Germinal center (tissue), 1 donor: ENCODE results near the gene AZIN2.
"Not testable (repeated sequence)": the region's sequence is repeated elsewhere in the genome, so short reads cannot be mapped to it uniquely, and the experiment has no call there.

Experiments
- DNase-seq: peaks from one replicate; pipeline ENCODE4 v3.0.0; 2012; ENCODE audit warnings: mixed read lengths, low spot score

Gene AZIN2

GRCh38 chr1:33057095-33057494, 23.9 kb upstream of the AZIN2 start:
- DNase-seq, result no peak

- no peak for DNase-seq
These were observed 20.3 kb upstream of the AZIN2 start for GRCh38 chr1:33060579-33061083.

- DNase-seq, result no peak
These were observed 19.1 kb upstream of the AZIN2 start for GRCh38 chr1:33061834-33062233.

- not testable (repeated sequence) for DNase-seq
These were observed 16.7 kb upstream of the AZIN2 start for GRCh38 chr1:33064284-33064683.

GRCh38 chr1:33065301-33065700, 15.7 kb upstream of the AZIN2 start:
- DNase-seq, result no peak

- DNase-seq, result not testable (repeated sequence)
These were observed 14.5 kb upstream of the AZIN2 start for GRCh38 chr1:33066477-33066876.

- DNase-seq, result not testable (repeated sequence)
These were observed 12.8 kb upstream of the AZIN2 start for GRCh38 chr1:33068108-33068507.

GRCh38 chr1:33070628-33071027, 10.3 kb upstream of the AZIN2 start:
- no peak for DNase-seq

GRCh38 chr1:33072707-33073106, 8.2 kb upstream of the AZIN2 start:
- DNase-seq, result no peak

GRCh38 chr1:33074193-33074945, 6.6 kb upstream of the AZIN2 start:
- no peak for DNase-seq

GRCh38 chr1:33078030-33078591, 2.8 kb upstream of the AZIN2 start:
- DNase-seq, result no peak

GRCh38 chr1:33080373-33080772, 580 bp upstream of the AZIN2 start:
- no peak for DNase-seq

GRCh38 chr1:33081554-33082305, 777 bp downstream of the AZIN2 start:
- DNase-seq, result no peak

- no peak for DNase-seq
These were observed 1.7 kb downstream of the AZIN2 start for GRCh38 chr1:33082575-33083108.

GRCh38 chr1:33085332-33085731, 4.4 kb downstream of the AZIN2 start:
- DNase-seq, result no peak

- DNase-seq, result no peak
These were observed 5.5 kb downstream of the AZIN2 start for GRCh38 chr1:33086384-33086850.

- DNase-seq, result no peak
These were observed 6.7 kb downstream of the AZIN2 start for GRCh38 chr1:33087677-33088076.

GRCh38 chr1:33088119-33088906, 7.4 kb downstream of the AZIN2 start:
- no peak for DNase-seq

GRCh38 chr1:33089457-33089856, 8.5 kb downstream of the AZIN2 start:
- no peak for DNase-seq

- DNase-seq, result no peak
These were observed 11.5 kb downstream of the AZIN2 start for GRCh38 chr1:33092438-33092837.

- no peak for DNase-seq
These were observed 12.1 kb downstream of the AZIN2 start for GRCh38 chr1:33093004-33093403.

GRCh38 chr1:33094486-33094885, 13.5 kb downstream of the AZIN2 start:
- DNase-seq, result no peak
